H9 (cell line): ENCODE results near the gene TTC9B. TPM values are rescaled to one million over a fixed set of nuclear protein-coding genes. Genes with fewer than 3 reads are reported as not detected.

ENCODE experiments used
- DNase-seq: peaks from one replicate; pipeline ENCODE4 v3.0.0-alpha.2; 2017
- H2AFZ ChIP-seq: one replicate; pipeline ENCODE4 v1.6.1; 2013; ENCODE audit warnings: mild to moderate bottlenecking, low read length, control low read depth, moderate library complexity
- H2AK5ac ChIP-seq: 2 replicates; pipeline ENCODE4 v1.6.1; 2013; ENCODE audit warnings: low read length, control low read depth, mixed read lengths; ENCODE audit not compliant: insufficient read length
- H2BK120ac ChIP-seq: one replicate; pipeline ENCODE4 v1.6.1; 2013; ENCODE audit warnings: low read depth, mild to moderate bottlenecking, low read length, control low read depth, inconsistent platforms; ENCODE audit not compliant: poor library complexity, severe bottlenecking
- H2BK12ac ChIP-seq: 2 replicates; pipeline ENCODE4 v1.6.1; 2013; ENCODE audit warnings: low read length, control low read depth, mixed read lengths, low read depth; ENCODE audit not compliant: insufficient read length
- H2BK15ac ChIP-seq: 2 replicates; pipeline ENCODE4 v1.6.1; 2013; ENCODE audit warnings: low read depth, low read length, control low read depth
- H2BK20ac ChIP-seq: one replicate; pipeline ENCODE4 v1.6.1; 2013; ENCODE audit warnings: low read depth, mild to moderate bottlenecking, low read length, control low read depth, inconsistent platforms; ENCODE audit not compliant: poor library complexity, severe bottlenecking
- H2BK5ac ChIP-seq: 2 replicates; pipeline ENCODE4 v1.6.1; 2013; ENCODE audit warnings: low read length, control low read depth, mixed read lengths; ENCODE audit not compliant: insufficient read length
- H3K14ac ChIP-seq: 2 replicates; pipeline ENCODE4 v1.6.1; 2013; ENCODE audit warnings: low read length, control low read depth; ENCODE audit not compliant: insufficient read depth
- H3K18ac ChIP-seq: 2 replicates; pipeline ENCODE4 v1.6.1; 2013; ENCODE audit warnings: low read depth, mild to moderate bottlenecking, mixed read lengths, low read length, control low read depth; ENCODE audit not compliant: insufficient read length
- H3K23ac ChIP-seq: 2 replicates; pipeline ENCODE4 v1.6.1; 2013; ENCODE audit warnings: low read length, control low read depth, mixed read lengths, low read depth; ENCODE audit not compliant: insufficient read length
- H3K23me2 ChIP-seq: 2 replicates; pipeline ENCODE4 v1.6.1; 2013; ENCODE audit warnings: low read depth, mild to moderate bottlenecking, mixed read lengths, low read length, control low read depth; ENCODE audit not compliant: insufficient read length, poor library complexity, severe bottlenecking
- H3K27ac ChIP-seq: 2 replicates; pipeline ENCODE4 v1.5.1; 2013; ENCODE audit warnings: low read length, control low read depth, mixed read lengths, low read depth; ENCODE audit not compliant: insufficient read length
- H3K27me3 ChIP-seq: 2 replicates; pipeline ENCODE4 v1.6.1; 2013; ENCODE audit warnings: low read length, control low read depth, inconsistent platforms; ENCODE audit not compliant: insufficient read depth
- H3K4ac ChIP-seq: 2 replicates; pipeline ENCODE4 v1.6.1; 2013; ENCODE audit warnings: low read depth, mild to moderate bottlenecking, control low read depth, inconsistent platforms, low read length, moderate library complexity
- H3K4me1 ChIP-seq: 2 replicates; pipeline ENCODE4 v1.6.1; 2013; ENCODE audit warnings: low read length, control low read depth, inconsistent platforms; ENCODE audit not compliant: insufficient read depth
- H3K4me2 ChIP-seq: 2 replicates; pipeline ENCODE4 v1.6.1; 2013; ENCODE audit warnings: low read length, control low read depth, mixed read lengths; ENCODE audit not compliant: insufficient read length, insufficient read depth
- H3K56ac ChIP-seq: 2 replicates; pipeline ENCODE4 v1.6.1; 2013; ENCODE audit warnings: low read depth, mild to moderate bottlenecking, mixed read lengths, low read length, control low read depth; ENCODE audit not compliant: insufficient read length
- H3K79me1 ChIP-seq: 2 replicates; pipeline ENCODE4 v1.6.1; 2013; ENCODE audit warnings: low read depth, mild to moderate bottlenecking, moderate library complexity, low read length, control low read depth, inconsistent platforms; ENCODE audit not compliant: insufficient read depth, poor library complexity, severe bottlenecking
- H3K79me2 ChIP-seq: 2 replicates; pipeline ENCODE4 v1.6.1; 2013; ENCODE audit warnings: low read length, control low read depth, inconsistent platforms; ENCODE audit not compliant: insufficient read depth
- H3K9ac ChIP-seq: 2 replicates; pipeline ENCODE4 v1.6.1; 2013; ENCODE audit warnings: low read length, control low read depth, mixed read lengths; ENCODE audit not compliant: insufficient read length; ENCODE audit errors: extremely low read depth
- H3K9me3 ChIP-seq: one replicate; pipeline ENCODE4 v1.6.1; 2013; ENCODE audit warnings: low read depth, low read length, inconsistent platforms; ENCODE audit not compliant: control insufficient read depth
- H3T11ph ChIP-seq: one replicate; pipeline ENCODE4 v1.6.1; 2013; ENCODE audit warnings: mild to moderate bottlenecking, low read length, control low read depth, inconsistent platforms
- H4K20me1 ChIP-seq: one replicate; pipeline ENCODE4 v1.6.1; 2013; ENCODE audit not compliant: control insufficient read depth, insufficient read length, insufficient read depth
- H4K5ac ChIP-seq: 2 replicates; pipeline ENCODE4 v1.6.1; 2013; ENCODE audit warnings: low read depth, mild to moderate bottlenecking, mixed read lengths, low read length, control low read depth; ENCODE audit not compliant: insufficient read length
- H4K8ac ChIP-seq: replicated peaks from 2 replicates; pipeline ENCODE4 v1.6.1; 2013; ENCODE audit warnings: low read length, control low read depth, mixed read lengths, low read depth; ENCODE audit not compliant: insufficient read length
- H4K91ac ChIP-seq: 2 replicates; pipeline ENCODE4 v1.6.1; 2013; ENCODE audit warnings: low read depth, mild to moderate bottlenecking, moderate library complexity, mixed read lengths, low read length, control low read depth; ENCODE audit not compliant: insufficient read length
- H3K27ac Mint-ChIP-seq, 3 experiments: 2 replicates in 2 of 3; 3 replicates in 1 of 3; pipeline ENCODE4 v1.8.0; 2020 to 2021; ENCODE audit warnings: mixed read lengths in 3 of 3, mild to moderate bottlenecking in 1 of 3, moderate library complexity in 1 of 3
- H3K27me3 Mint-ChIP-seq: 2 replicates; pipeline ENCODE4 v1.8.0; 2021; ENCODE audit warnings: low read depth, mild to moderate bottlenecking, moderate library complexity, mixed read lengths
- H3K36me3 Mint-ChIP-seq, 3 experiments: 2 replicates in 2 of 3; 3 replicates in 1 of 3; pipeline ENCODE4 v1.8.0; 2020 to 2021; ENCODE audit warnings: low read depth in 3 of 3, mixed read lengths in 3 of 3; ENCODE audit not compliant: insufficient read depth in 1 of 3
- H3K4me1 Mint-ChIP-seq, 2 experiments: 2 replicates each; pipeline ENCODE4 v1.8.0; 2020; ENCODE audit warnings: mixed read lengths in 2 of 2
- H3K4me3 Mint-ChIP-seq, 2 experiments: 2 replicates in 1 of 2; 3 replicates in 1 of 2; pipeline ENCODE4 v1.8.0; 2020 to 2021; ENCODE audit warnings: mild to moderate bottlenecking in 2 of 2, mixed read lengths in 2 of 2, moderate library complexity in 1 of 2
- H3K9me3 Mint-ChIP-seq, 2 experiments: 2 replicates in 1 of 2; 3 replicates in 1 of 2; pipeline ENCODE4 v1.8.0; 2020; ENCODE audit warnings: mild to moderate bottlenecking in 2 of 2, mixed read lengths in 2 of 2, moderate library complexity in 1 of 2
- WGBS: extraction: QIAGEN DNeasy Blood & Tissue Kit; methylation state at CpG from one replicate; pipeline ENCODE4 v1.1.7; 2013; ENCODE audit warnings: missing lambda C conversion rate, low lambda C conversion rate, mixed read lengths; ENCODE audit not compliant: insufficient read length; ENCODE audit errors: extremely low coverage; 5-methylcytosine and 5-hydroxymethylcytosine counted together
- total RNA-seq: library from RNA; stranded (reverse); gene quantifications from 2 replicates; pipeline ENCODE4 v1.2.1, GENCODE V29; 2021
- TF ChIP-seq, protein P1 (sequence below): fragments of 200-600 bp; sonication (generic); conservative IDR thresholded peaks from 3 replicates; pipeline ENCODE4 v1.8.0; 2021; ENCODE audit warnings: antibody characterized with exemption, mild to moderate bottlenecking

TTC9B gene
- total RNA-seq, 1 experiment from 2014 or later: 0.15 TPM

DNA sequence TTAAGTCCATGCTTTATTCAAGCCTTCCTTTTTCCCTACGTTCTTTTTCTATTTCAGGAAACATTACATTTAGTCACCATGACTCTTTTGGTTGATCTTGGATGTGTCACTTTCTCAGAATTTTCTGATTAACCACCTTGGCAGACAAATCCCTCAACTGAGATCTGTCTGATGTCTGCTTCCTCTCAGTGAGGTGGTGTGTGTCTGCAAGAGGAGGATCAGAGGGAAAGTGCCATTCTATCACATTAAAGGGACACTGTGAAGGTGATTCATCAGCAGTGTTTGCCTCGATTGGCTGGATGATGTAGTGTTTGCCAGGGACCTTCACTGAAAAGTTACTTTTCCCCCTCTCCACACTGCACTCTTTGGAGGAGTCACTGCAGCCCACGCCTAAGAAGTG is 11.3 kb upstream of the TTC9B start:
- Mint-ChIP-seq H3K27ac (no peak overlapping the region), H3K36me3 (peaks cover 0 to 4% (median 0%) of the 10 kb centered on the region in 3 experiments; a peak in 1 of 7 replicates), H3K4me3 (no peak overlapping the region), H3K4me1 (peaks cover 19% of the 10 kb centered on the region in 2 experiments), H3K27me3 (peaks cover 9% of the 10 kb centered on the region), H3K9me3 (no peaks in the 10 kb centered on the region)
- no peak overlapping the region for H2BK5ac ChIP-seq
- DNase-seq: no peak
- no peak overlapping the region for H3T11ph ChIP-seq
- H3K4me2 ChIP-seq: no peak overlapping the region
- no peak overlapping the region for H4K91ac ChIP-seq
- H3K9ac ChIP-seq: no peak overlapping the region
- no peak overlapping the region for H4K5ac ChIP-seq
- TF ChIP-seq, protein P1, sequence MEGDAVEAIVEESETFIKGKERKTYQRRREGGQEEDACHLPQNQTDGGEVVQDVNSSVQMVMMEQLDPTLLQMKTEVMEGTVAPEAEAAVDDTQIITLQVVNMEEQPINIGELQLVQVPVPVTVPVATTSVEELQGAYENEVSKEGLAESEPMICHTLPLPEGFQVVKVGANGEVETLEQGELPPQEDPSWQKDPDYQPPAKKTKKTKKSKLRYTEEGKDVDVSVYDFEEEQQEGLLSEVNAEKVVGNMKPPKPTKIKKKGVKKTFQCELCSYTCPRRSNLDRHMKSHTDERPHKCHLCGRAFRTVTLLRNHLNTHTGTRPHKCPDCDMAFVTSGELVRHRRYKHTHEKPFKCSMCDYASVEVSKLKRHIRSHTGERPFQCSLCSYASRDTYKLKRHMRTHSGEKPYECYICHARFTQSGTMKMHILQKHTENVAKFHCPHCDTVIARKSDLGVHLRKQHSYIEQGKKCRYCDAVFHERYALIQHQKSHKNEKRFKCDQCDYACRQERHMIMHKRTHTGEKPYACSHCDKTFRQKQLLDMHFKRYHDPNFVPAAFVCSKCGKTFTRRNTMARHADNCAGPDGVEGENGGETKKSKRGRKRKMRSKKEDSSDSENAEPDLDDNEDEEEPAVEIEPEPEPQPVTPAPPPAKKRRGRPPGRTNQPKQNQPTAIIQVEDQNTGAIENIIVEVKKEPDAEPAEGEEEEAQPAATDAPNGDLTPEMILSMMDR: no peak
- H3K79me1 ChIP-seq: no peaks in the 10 kb centered on the region
- H2BK120ac ChIP-seq: no peak overlapping the region
- H3K4ac ChIP-seq: no peak overlapping the region
- no peak overlapping the region for H2BK20ac ChIP-seq
- no peak overlapping the region for H4K8ac ChIP-seq
- H3K23ac ChIP-seq: no peak overlapping the region
- H2BK12ac ChIP-seq: no peak overlapping the region
- no peaks in the 10 kb centered on the region for H4K20me1 ChIP-seq
- H3K56ac ChIP-seq: no peak overlapping the region
- H3K4me1 ChIP-seq: peaks cover 2% of the 10 kb centered on the region; the same call in 1 of the 2 replicates
- H3K27ac ChIP-seq: no peak overlapping the region
- no peak overlapping the region for H2AFZ ChIP-seq
- H2AK5ac ChIP-seq: no peak overlapping the region
- H3K14ac ChIP-seq: no peak overlapping the region
- no peaks in the 10 kb centered on the region for H3K27me3 ChIP-seq
- H3K23me2 ChIP-seq: peaks cover under 1% of the 10 kb centered on the region
- no peaks in the 10 kb centered on the region for H3K79me2 ChIP-seq
- whole genome bisulfite sequencing: no CpG with 5 or more reads among the region's 3 CpGs
- no peak overlapping the region for H3K18ac ChIP-seq
- no peak overlapping the region for H2BK15ac ChIP-seq
- no peaks in the 10 kb centered on the region for H3K9me3 ChIP-seq
